ENCODE data around the gene TRIM62.
A peak's percentile ranks its signal among the peaks of the same experiment; 100 is the strongest.

The TRIM62 gene

GRCh38 chr1:33150522-33150921 lies 31.3 kb downstream of the TRIM62 start:
- no peak for TF ChIP-seq CTCF (IDR thresholded peaks at IDR 0.05; ENCODE audit: low read depth, low read length)
- no peak overlapping the region for H3K4me3 ChIP-seq (ENCODE audit: low read depth, low read length)

GRCh38 chr1:33149453-33150190 lies 32.2 kb downstream of the TRIM62 start:
- no peak overlapping the region for H3K4me3 ChIP-seq (ENCODE audit: low read depth, low read length)
- TF ChIP-seq CTCF (IDR thresholded peaks at IDR 0.05; ENCODE audit: low read depth, low read length) = no peak

GRCh38 chr1:33148615-33149014 lies 33.2 kb downstream of the TRIM62 start:
- H3K4me3 ChIP-seq (ENCODE audit: low read depth, low read length) = no peak overlapping the region
- no peak for TF ChIP-seq CTCF (IDR thresholded peaks at IDR 0.05; ENCODE audit: low read depth, low read length)

GRCh38 chr1:33147997-33148314 lies 33.9 kb downstream of the TRIM62 start:
- TF ChIP-seq CTCF (IDR thresholded peaks at IDR 0.05; ENCODE audit: low read depth, low read length) = peak; percentile 59
- H3K4me3 ChIP-seq (ENCODE audit: low read depth, low read length) = no peak overlapping the region

- no peak for TF ChIP-seq CTCF (IDR thresholded peaks at IDR 0.05; ENCODE audit: low read depth, low read length)
These were observed 34.4 kb downstream of the TRIM62 start for GRCh38 chr1:33147275-33147996.

GRCh38 chr1:33146003-33146402 lies 35.8 kb downstream of the TRIM62 start:
- H3K4me3 ChIP-seq (ENCODE audit: low read depth, low read length) = no peak overlapping the region
- no peak for TF ChIP-seq CTCF (IDR thresholded peaks at IDR 0.05; ENCODE audit: low read depth, low read length)

More at GRCh38 chr1:33147275-33147996, 34.4 kb downstream of the TRIM62 start:
- no peak overlapping the region for H3K4me3 ChIP-seq (ENCODE audit: low read depth, low read length)

GRCh38 chr1:33143698-33144097 lies 38.1 kb downstream of the TRIM62 start:
- H3K4me3 ChIP-seq (ENCODE audit: low read depth, low read length) = no peak overlapping the region
- no peak for TF ChIP-seq CTCF (IDR thresholded peaks at IDR 0.05; ENCODE audit: low read depth, low read length)

Measured in WI38 (cell line).